Left renal pelvis (tissue), 4 donors: ENCODE results near the gene OVOL3. TPM values are rescaled to one million over a fixed set of nuclear protein-coding genes. Genes with fewer than 3 reads are reported as not detected.
"Not testable (repeated sequence)": the region's sequence is repeated elsewhere in the genome, so short reads cannot be mapped to it uniquely, and the experiment has no call there.

Source experiments
- DNase-seq, 4 donors: peaks; one replicate each; pipeline ENCODE4 v3.0.0-alpha.2; 2013; ENCODE audit warnings: low read depth in 4 of 4, low spot score in 3 of 4
- polyA plus RNA-seq, 4 donors: library from polyadenylated mRNA; unstranded; fragments of 120-200 nt; gene quantifications; one replicate each; pipeline ENCODE4 v1.2.1, GENCODE V29; 2013; ENCODE audit not compliant: insufficient read length in 4 of 4

The OVOL3 gene
- polyA plus RNA-seq, 4 donors: not detected

- no peak for DNase-seq
Measured at GRCh38 chr19:36121486-36122124, 10.7 kb downstream of the OVOL3 start.

GRCh38 chr19:36125557-36125956 is 14.6 kb downstream of the OVOL3 start:
- no peak for DNase-seq

GRCh38 chr19:36128392-36128736 is 17.4 kb downstream of the OVOL3 start:
- DNase-seq: no peak

GRCh38 chr19:36131221-36131620 is 20.3 kb downstream of the OVOL3 start:
- not testable (repeated sequence) for DNase-seq

- DNase-seq: not testable (repeated sequence)
Measured at GRCh38 chr19:36134867-36135266, 23.9 kb downstream of the OVOL3 start.

- no peak for DNase-seq
Measured at GRCh38 chr19:36136964-36137686, 26.2 kb downstream of the OVOL3 start.

- no peak for DNase-seq
Measured at GRCh38 chr19:36139120-36139472, 28.2 kb downstream of the OVOL3 start.

- DNase-seq: peak; percentile 94 to 96 (median 94)
Measured at GRCh38 chr19:36139473-36140303, 28.7 kb downstream of the OVOL3 start, which contains the start of gene CAPNS1. Gene CAPNS1 (plus strand): TSS chr19:36140066. CDS start chr19:36141012, 946 bp downstream.

- peak in 2 of 4 donors; percentile 18 to 26 for DNase-seq
Measured at GRCh38 chr19:36140304-36141038, 29.5 kb downstream of the OVOL3 start.

GRCh38 chr19:36141039-36141927 is 30.3 kb downstream of the OVOL3 start:
- peak in 2 of 4 donors; percentile 41 to 49 for DNase-seq

- no peak for DNase-seq
Measured at GRCh38 chr19:36142046-36142445, 31.1 kb downstream of the OVOL3 start.

- DNase-seq: no peak
Measured at GRCh38 chr19:36142496-36142895, 31.6 kb downstream of the OVOL3 start.

GRCh38 chr19:36144624-36145023 is 33.7 kb downstream of the OVOL3 start:
- no peak for DNase-seq

- DNase-seq: no peak
Measured at GRCh38 chr19:36149673-36150406, 38.9 kb downstream of the OVOL3 start.

GRCh38 chr19:36150586-36150985 is 39.6 kb downstream of the OVOL3 start:
- no peak for DNase-seq

GRCh38 chr19:36151144-36152018 is 40.4 kb downstream of the OVOL3 start:
- no peak for DNase-seq

GRCh38 chr19:36152019-36152351 is 41.0 kb downstream of the OVOL3 start:
- no peak for DNase-seq
